HG02852 (cell line): ENCODE results near the gene ZFYVE9.

Experiments used
- ATAC-seq: cut with Tn5 transposase; IDR thresholded peaks from one replicate; pipeline ENCODE4 v1.9.1; 2021; ENCODE audit warnings: mild to moderate bottlenecking, moderate library complexity; ENCODE audit not compliant: unreplicated experiment

ZFYVE9 gene

DNA sequence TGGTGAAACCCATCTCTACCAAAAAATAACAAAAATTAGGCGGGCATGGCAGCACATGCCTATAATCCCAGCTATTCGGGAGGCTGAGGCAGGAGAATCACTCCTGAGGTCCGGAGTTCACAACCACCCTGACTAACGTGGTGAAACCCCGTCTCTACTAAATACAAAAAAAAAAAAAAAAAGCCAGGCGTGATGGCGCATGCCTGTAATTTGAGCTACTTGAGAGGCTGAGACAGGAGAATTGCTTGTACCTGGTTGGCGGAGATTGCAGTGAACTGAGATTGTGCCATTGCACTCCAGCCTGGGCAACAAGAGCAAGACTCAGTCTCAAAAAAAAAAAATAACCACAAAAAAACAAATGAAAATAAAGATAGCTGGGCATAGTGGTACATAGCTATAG is 181.8 kb downstream of the ZFYVE9 start:
- ATAC-seq = no peak

DNA sequence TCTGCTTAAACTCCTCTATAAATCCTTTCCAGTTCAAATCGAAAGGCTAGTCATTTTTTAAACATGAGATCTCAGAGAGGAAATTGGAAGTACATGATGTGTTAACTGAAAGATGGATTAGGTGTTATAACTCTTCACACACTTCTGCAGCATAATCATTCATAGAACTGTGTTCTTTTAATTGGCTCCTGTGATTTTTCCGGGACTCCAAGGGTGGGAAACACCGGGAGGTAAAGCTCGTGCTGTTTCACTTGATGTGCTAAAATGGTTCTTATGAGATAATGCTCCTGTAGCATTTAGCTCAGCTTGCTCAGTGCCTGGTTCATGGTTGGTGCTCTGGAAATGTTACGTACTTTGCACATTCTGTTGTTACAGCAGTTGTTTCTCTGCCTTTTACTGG is 183.9 kb downstream of the ZFYVE9 start:
- ATAC-seq = no peak

DNA sequence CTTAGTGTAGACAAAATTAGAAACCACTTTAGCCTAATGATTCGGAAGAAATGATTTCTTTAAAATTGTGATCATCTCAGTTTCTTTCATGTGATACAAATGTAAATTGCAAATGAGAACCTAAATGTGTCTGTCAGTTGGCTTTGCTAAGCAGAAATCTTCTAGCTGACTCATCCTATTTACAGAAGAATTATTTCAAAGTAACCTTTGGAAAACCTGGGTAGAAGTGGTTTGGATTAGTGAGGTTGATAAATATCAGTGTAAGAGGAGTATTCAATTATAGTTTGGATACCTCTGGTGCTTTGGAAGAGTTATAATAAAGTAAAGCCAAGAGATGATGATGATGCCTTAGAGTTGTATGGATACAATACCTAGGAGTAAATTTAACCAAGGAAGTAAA is 186.7 kb downstream of the ZFYVE9 start:
- ATAC-seq = no peak

GRCh38 chr1:52332411-52332810 is 190.5 kb downstream of the ZFYVE9 start:
- no peak for ATAC-seq

DNA sequence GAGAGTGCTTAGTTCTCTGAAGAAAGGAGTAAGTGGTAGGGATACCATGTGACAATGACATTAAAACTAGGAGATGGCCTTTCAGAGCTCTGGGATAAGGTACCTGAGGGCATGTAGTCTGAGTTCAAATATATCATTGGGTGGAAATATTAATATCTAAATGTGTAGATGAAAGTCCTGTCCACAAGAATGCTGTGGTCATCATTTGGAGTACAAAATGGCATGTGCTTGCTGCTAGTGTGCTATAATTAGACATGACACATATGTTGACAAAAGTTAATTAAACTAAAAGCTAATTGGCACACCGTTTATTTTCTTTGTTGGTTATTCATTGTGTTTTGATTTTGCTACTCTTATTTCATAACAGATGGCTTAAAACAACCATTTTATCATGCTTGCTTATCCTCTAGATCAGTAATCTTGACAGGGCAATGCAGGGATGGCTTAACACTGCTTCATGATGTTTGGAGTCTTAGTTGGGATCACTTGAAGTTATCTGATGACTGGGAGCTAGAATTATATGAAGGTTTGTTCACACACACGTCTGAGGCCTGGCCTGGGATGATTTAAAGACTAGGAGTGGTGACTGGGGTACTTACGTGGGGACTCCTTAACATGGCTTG is 193.1 kb downstream of the ZFYVE9 start:
- no peak for ATAC-seq

DNA sequence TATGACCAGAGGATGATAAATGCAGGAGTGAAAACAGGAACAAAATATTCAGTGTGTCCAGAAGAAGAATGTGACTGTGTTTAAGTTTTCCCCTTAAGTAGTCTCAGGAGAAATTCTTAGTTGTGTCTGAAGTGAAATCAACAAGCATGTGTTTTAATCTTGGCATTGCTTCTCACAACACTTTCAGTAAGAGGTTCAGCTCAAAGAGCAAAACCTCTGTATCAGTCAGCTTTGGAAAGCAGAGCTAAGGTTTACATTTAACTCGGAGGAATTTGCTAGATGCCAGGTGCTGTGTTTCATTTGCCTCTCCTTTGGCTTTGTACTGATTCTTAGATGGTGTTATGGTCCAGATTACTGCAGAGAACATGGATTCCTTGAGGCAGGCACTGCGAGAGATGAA is 195.6 kb downstream of the ZFYVE9 start:
- no peak for ATAC-seq

DNA sequence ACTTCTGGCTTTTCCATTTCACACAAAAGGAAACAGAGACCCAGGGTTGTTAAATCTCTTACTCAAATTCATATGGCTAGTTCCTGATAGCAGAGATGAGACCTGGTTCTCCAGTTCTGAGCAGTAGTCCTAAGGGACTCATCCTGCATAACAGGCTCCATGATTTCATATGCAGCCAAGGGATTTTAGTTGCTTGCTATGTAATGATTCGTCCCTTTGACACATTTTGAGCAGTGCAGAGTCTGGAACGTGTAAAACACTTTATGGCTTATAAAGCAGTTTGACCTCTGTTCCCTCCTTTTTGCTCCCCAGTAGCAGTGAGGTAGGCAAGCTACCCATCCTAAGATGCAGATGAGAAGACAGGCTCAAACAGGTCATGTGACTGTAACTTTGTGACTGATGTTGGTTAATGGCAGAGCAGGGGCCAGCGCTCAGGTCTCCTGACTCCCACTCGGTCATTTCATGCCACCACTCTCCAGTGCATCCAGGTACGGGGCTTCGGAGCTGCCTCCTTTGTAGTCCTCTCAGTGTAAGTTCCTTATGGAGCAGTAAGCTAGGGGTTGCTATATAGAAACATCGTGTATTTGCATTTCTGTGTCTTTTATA is 199.9 kb downstream of the ZFYVE9 start:
- ATAC-seq = no peak

- no peak for ATAC-seq
Measured at GRCh38 chr1:52343979-52344378, 202.1 kb downstream of the ZFYVE9 start.

DNA sequence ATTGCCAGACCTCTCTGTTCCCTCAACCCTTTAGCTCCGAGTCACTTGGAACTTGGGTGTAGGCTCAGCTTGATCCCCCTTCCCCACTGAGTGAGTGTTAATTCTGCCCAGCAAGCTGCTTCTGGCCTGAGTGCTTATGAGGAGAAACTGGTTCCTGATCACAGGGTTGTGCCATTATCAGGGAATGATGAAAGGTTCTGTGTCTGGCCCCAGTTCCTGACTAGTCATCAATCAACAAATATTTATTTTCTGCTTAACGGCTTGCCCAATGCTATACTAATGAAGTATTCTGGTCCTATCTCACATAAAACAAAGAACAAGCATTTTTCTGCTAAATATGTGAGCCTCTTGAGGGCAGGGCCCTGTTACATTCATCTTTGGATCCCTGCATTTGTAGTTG is 203.4 kb downstream of the ZFYVE9 start:
- ATAC-seq = no peak

GRCh38 chr1:52346653-52347052 is 204.8 kb downstream of the ZFYVE9 start:
- ATAC-seq = no peak

GRCh38 chr1:52348704-52349300 is 206.9 kb downstream of the ZFYVE9 start:
- no peak for ATAC-seq

GRCh38 chr1:52352690-52353089 is 210.8 kb downstream of the ZFYVE9 start:
- no peak for ATAC-seq

DNA sequence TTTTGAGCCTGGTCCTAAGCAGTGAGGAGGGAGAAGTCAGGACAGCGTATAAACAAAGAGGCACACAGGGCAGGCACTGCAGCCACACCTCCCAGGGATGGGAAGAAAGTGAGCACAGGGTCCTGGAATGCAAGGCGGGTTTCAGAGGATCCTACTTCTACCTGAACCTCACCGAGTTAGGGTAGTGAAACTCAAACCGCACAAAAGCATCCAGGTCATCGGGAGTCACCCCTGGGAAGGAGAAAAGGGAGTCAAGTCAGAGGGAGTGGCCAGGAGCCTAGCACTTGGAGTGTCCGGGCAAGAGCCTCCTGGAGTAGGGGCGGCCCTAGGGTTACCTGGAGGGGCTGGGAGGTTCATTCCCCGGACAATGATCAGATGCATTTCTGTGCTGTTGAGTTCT is 213.5 kb downstream of the ZFYVE9 start:
- no peak for ATAC-seq

GRCh38 chr1:52355847-52356505 is 214.1 kb downstream of the ZFYVE9 start:
- ATAC-seq = no peak

GRCh38 chr1:52356818-52357355 is 215.0 kb downstream of the ZFYVE9 start:
- no peak for ATAC-seq

DNA sequence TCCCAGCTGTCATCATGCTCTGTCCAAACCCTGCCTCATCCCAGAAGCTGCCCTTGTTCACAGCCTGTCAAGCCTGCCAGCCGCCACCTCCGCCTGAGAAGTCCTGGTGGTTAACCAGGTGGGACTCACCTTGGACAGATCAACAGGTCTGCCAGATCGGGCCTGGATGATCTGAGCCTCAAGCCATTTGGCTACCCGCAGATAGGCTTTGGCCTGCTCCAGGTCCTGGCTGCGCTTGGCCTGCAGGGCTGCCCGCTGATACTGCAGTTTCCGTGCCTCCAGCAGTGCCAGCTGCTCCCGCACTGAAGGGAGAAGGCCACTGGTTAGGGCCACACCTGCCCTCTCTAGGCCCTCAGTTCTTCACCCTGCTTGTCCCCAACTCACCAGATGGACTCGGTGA is 215.5 kb downstream of the ZFYVE9 start:
- ATAC-seq = no peak

- no peak for ATAC-seq
Measured at GRCh38 chr1:52358851-52359497, 217.1 kb downstream of the ZFYVE9 start.

- no peak for ATAC-seq
Measured at GRCh38 chr1:52359676-52360594, 218.0 kb downstream of the ZFYVE9 start.

DNA sequence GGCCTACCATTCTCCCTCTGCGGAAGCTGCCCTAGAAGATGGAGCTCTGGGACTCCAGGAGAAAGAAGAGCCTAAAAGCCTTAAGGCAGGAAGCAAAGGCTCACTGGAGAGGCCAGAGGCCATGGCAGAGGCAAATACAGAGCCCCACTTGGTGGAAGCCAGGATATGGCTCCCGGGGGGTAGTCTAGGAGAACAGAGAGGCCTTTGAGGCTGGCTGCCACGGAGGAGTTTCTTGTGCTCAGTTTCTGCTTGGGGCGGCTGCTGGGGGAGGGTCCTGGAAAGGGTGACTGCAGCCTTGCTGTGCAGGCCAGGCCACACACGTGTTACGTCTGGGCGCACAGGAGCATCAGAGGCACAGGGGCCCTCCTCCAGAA is 218.7 kb downstream of the ZFYVE9 start:
- ATAC-seq = no peak

DNA sequence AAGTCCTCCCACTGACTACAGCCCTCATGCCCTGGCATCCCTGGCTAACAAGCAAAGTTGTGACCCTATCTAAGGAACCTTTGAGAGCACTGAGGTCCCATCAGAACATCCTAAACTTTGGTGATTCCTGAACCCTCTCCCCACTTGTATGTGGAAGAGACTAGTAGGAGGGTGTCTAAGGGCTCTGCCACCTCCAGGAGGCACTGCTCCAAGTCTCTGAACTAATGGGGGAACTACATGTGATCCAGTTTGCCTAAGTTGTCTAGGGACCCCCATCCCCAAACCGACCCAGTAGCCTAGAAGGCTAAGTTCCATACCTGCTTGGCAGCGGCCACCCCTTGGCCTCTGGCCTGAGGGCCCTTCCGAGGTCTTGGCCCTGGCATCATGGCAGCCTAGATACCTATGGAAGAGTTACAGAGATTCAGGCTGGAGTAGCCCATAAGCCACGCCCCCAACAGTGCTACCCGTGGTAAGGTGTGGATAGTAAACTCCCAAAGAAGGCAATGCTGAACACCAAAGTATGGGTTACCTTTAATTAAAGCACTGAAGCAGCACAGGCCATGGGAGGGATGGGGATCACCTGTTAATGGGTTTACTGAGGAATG is 222.4 kb downstream of the ZFYVE9 start:
- no peak for ATAC-seq
